Measurements from ENCODE around the gene ZNF804A.

Gene ZNF804A

GRCh38 chr2:184971546-184972068 is 373.3 kb downstream of the ZNF804A start:
- TF ChIP-seq REST (IDR thresholded peaks at IDR 0.05; ENCODE audit: insufficient read depth in 1 of 2, low read depth in 2 of 2, low read length in 2 of 2) (no peak), POLR2AphosphoS5 (IDR thresholded peaks at IDR 0.05; ENCODE audit: low read depth, low read length) (no peak), FOXP2 (optimal IDR thresholded peaks at IDR 0.05; ENCODE audit: borderline replicate concordance, extremely low read depth, extremely low read length, insufficient read depth) (no peak), TAF1 (IDR thresholded peaks at IDR 0.05; ENCODE audit: borderline replicate concordance, insufficient read depth, low read length) (no peak), SIN3A (IDR thresholded peaks at IDR 0.05; ENCODE audit: borderline replicate concordance, insufficient read depth, low read length) (no peak)

All from PFSK-1 (cell line).